Choroid plexus epithelial cell (primary cell): ENCODE measurements around the gene RASGEF1C.

Experiments
- DNase-seq: peaks from one replicate; pipeline ENCODE4 v3.0.0-alpha.2; 2010; ENCODE audit warnings: low read depth
- H3K4me3 ChIP-seq: 2 replicates; pipeline ENCODE4 v1.5.1; 2011; ENCODE audit warnings: low read depth, mild to moderate bottlenecking, control low read depth, low read length, moderate library complexity
- TF ChIP-seq, protein P1 (sequence below): conservative IDR thresholded peaks from 2 replicates; pipeline ENCODE4 v1.5.1; 2011; ENCODE audit warnings: low read depth, mild to moderate bottlenecking, control low read depth, inconsistent platforms, low read length, moderate library complexity

The RASGEF1C gene

GRCh38 chr5:180084638-180085561 lies 124.1 kb downstream of the RASGEF1C start:
- H3K4me3 ChIP-seq, result no peak overlapping the region
- DNase-seq, result no peak
- TF ChIP-seq, protein P1, sequence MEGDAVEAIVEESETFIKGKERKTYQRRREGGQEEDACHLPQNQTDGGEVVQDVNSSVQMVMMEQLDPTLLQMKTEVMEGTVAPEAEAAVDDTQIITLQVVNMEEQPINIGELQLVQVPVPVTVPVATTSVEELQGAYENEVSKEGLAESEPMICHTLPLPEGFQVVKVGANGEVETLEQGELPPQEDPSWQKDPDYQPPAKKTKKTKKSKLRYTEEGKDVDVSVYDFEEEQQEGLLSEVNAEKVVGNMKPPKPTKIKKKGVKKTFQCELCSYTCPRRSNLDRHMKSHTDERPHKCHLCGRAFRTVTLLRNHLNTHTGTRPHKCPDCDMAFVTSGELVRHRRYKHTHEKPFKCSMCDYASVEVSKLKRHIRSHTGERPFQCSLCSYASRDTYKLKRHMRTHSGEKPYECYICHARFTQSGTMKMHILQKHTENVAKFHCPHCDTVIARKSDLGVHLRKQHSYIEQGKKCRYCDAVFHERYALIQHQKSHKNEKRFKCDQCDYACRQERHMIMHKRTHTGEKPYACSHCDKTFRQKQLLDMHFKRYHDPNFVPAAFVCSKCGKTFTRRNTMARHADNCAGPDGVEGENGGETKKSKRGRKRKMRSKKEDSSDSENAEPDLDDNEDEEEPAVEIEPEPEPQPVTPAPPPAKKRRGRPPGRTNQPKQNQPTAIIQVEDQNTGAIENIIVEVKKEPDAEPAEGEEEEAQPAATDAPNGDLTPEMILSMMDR, result no peak

DNA sequence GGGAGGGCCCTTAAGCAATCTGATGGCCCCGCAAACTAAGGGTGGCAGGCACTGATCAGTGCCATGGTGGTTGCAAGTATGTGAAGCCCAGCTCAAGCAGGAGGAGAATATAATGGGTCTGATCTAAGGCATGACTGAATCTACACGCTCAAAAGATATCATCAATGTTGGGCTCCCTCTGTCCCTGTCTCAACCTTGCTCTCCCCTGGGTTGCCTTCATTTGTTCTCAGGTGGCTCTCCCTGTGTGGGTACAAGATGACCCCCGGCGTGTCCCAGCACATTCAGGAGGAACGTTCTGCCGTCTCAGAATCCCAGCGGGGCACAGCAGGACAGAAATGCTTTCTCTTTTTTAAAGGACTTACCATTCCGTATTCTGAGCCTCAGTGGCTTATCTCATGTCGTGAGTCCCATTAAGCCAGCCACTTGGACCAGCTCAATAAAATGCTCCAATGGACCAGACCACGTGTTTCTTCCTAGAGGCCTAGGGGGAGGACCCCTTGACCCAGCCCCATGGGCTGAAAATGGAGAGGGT lies 125.4 kb downstream of the RASGEF1C start:
- DNase-seq, result no peak
- TF ChIP-seq, protein P1, result no peak
- H3K4me3 ChIP-seq, result no peak overlapping the region

- TF ChIP-seq, protein P1, result no peak
- H3K4me3 ChIP-seq, result no peak overlapping the region
- no peak for DNase-seq
Measured at GRCh38 chr5:180082633-180083420, 126.2 kb downstream of the RASGEF1C start.

GRCh38 chr5:180081481-180081880 lies 127.5 kb downstream of the RASGEF1C start:
- no peak for DNase-seq
- TF ChIP-seq, protein P1, result no peak
- no peak overlapping the region for H3K4me3 ChIP-seq

GRCh38 chr5:180080486-180081280 lies 128.3 kb downstream of the RASGEF1C start:
- no peak overlapping the region for H3K4me3 ChIP-seq
- DNase-seq, result no peak
- TF ChIP-seq, protein P1, result no peak

GRCh38 chr5:180079702-180080466 lies 129.1 kb downstream of the RASGEF1C start:
- H3K4me3 ChIP-seq, result no peak overlapping the region
- no peak for DNase-seq
- TF ChIP-seq, protein P1, result no peak
